K562 treated with DMSO at 1 percent for 48 hours (cell line): Measurements from ENCODE around the gene ZNF331. TPM values are rescaled to one million over a fixed set of nuclear protein-coding genes. Genes with fewer than 3 reads are reported as not detected.

Experiments
- total RNA-seq: library from RNA; unstranded; fragments of 300-600 nt; gene quantifications from 2 replicates; pipeline ENCODE4 v1.2.3, GENCODE V29; 2022; ENCODE audit warnings: low replicate concordance; ENCODE audit errors: extremely low read depth

ZNF331 gene
- not detected in 2 replicates for total RNA-seq

DNA sequence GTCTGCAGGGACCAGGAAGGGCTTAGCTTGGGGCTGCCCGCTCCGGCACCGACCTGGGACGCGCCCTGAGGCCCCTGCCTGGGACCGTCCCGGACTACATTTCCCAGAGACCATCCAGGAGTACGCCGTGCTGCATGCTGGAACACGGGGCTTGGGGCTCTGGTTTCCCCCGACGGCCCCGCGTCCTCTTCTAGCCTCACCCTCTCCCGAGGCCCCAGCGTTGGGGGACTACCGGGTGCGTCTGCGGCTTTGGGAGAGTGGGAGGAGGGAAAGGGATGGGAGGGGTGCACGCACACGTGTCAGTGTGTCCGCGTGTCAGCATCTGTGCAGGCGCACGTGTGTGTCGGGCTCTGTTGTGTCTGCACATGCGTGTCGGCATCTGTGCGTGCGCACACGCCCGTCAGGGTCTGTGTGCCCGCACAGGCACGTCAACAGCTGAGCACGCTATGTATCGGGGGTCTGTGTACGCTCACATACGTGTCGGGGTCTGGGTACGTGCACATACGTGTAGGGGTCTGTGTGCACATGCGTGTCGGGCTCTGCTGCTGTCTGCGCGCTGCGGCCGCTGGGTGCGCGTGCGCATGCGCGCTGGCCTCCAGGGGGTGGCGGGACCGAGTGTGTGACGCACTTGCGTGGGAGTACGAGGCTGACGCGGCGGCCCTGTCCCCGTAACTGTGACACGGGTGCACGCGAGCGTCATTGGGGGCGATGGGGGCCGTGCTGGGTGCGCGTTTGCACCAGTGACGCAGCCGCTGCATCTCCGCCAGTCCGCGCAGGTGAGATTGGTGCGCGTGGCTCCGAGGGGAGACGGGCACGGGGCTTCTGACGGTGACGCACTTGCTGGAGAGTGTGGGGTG lies at the start of gene ZNF331:
TSS of gene ZNF331 (plus strand) at position 625 of the 857 bp plus-strand sequence. CDS start 31,232 bp downstream, outside the sequence.

Other genes with a start within 250 kb of the ZNF331 start
- not detected in 2 replicates for gene ZNF845, start 204.4 kb upstream of the ZNF331 start, total RNA-seq
- not detected in 2 replicates for gene ZNF525, start 172.4 kb upstream of the ZNF331 start, total RNA-seq
- not detected in 2 replicates for gene ZNF765, start 143.0 kb upstream of the ZNF331 start, total RNA-seq
- gene ZNF761, start 106.2 kb upstream of the ZNF331 start, total RNA-seq: not detected in 2 replicates
- not detected in 2 replicates for gene ZNF813, start 70.4 kb upstream of the ZNF331 start, total RNA-seq
- not detected in 2 replicates for gene DPRX, start 93.9 kb downstream of the ZNF331 start, total RNA-seq